B cell (primary cell): Measurements from ENCODE around the gene CLDN6. TPM values are rescaled to one million over a fixed set of nuclear protein-coding genes. Genes with fewer than 3 reads are reported as not detected.

Experiments
- ATAC-seq: fragments of 200-7000 bp; cut with Tn5 transposase; one replicate; pipeline ENCODE4 v1.10.0; 2021; ENCODE audit warnings: low read depth, mild to moderate bottlenecking, moderate number of reproducible peaks, moderate library complexity
- CTCF ChIA-PET: fragments of 350-600 bp; sonication (Branson Sonifier 250); formaldehyde crosslinking; loops from one replicate; lab custom pipeline; 2021; ENCODE audit warnings: antibody characterized with exemption, inconsistent platforms; lab: Charles Lee
- POLR2A ChIA-PET: fragments of 350-600 bp; sonication (Branson Sonifier 250); formaldehyde crosslinking; loops from one replicate; lab custom pipeline; 2021; ENCODE audit warnings: antibody characterized with exemption; lab: Charles Lee
- DNase-seq: peaks from one replicate; pipeline ENCODE4 v3.0.0; 2013
- H2AFZ ChIP-seq: 2 replicates; pipeline ENCODE4 v1.6.1; 2012; ENCODE audit warnings: mild to moderate bottlenecking, low read depth, low read length; ENCODE audit not compliant: insufficient read depth, poor library complexity, severe bottlenecking
- H3K27ac ChIP-seq, 2 donors: 1 replicate in 1 of 2; 2 replicates in 1 of 2; pipeline ENCODE4 v1.5.1; 2012 to 2013; ENCODE audit warnings: low read length in 2 of 2, mild to moderate bottlenecking in 2 of 2, moderate library complexity in 1 of 2
- H3K27me3 ChIP-seq, 4 experiments: fragments of 200-600 bp in 1 of 4; sonication (generic) in 1 of 4; replicated peaks in 1 of 4; 1 replicate in 2 of 4; 2 replicates in 2 of 4; pipeline versions ENCODE4 v1.6.1 to v1.7.0; 2013 to 2016; ENCODE audit warnings: low read length in 3 of 4, mild to moderate bottlenecking in 2 of 4, mixed read lengths in 1 of 4, moderate library complexity in 1 of 4; ENCODE audit not compliant: insufficient read depth in 4 of 4, control insufficient read depth in 3 of 4; ENCODE audit errors: control extremely low read depth in 1 of 4
- H3K36me3 ChIP-seq, 2 experiments: replicated peaks in 1 of 2; 1 replicate in 1 of 2; 2 replicates in 1 of 2; pipeline versions ENCODE4 v1.6.1 to v1.7.1; 2013; ENCODE audit warnings: low read length in 1 of 2; ENCODE audit not compliant: insufficient read depth in 2 of 2, control insufficient read depth in 1 of 2; ENCODE audit errors: control extremely low read depth in 1 of 2, extremely low read depth in 1 of 2
- H3K4me1 ChIP-seq, 2 donors: fragments of 200-600 bp in 1 of 2; sonication (generic) in 1 of 2; 1 replicate in 1 of 2; 2 replicates in 1 of 2; pipeline versions ENCODE4 v1.5.1 to v1.6.1; 2013 to 2017; ENCODE audit warnings: low read length in 2 of 2; ENCODE audit not compliant: control insufficient read depth in 2 of 2, insufficient read depth in 2 of 2
- H3K4me2 ChIP-seq: replicated peaks from 2 replicates; pipeline ENCODE3; 2012; ENCODE audit warnings: mild to moderate bottlenecking, low read depth, low read length; ENCODE audit not compliant: poor library complexity, severe bottlenecking
- H3K4me3 ChIP-seq, 5 experiments: fragments of 200-600 bp in 1 of 5; sonication (generic) in 1 of 5; 1 replicate in 3 of 5; 2 replicates in 2 of 5; pipeline versions ENCODE4 v1.5.1 to v1.7.0; 2011 to 2016; ENCODE audit warnings: low read length in 4 of 5, mild to moderate bottlenecking in 4 of 5, low read depth in 2 of 5, control low read depth in 1 of 5, moderate library complexity in 1 of 5; ENCODE audit not compliant: insufficient read depth in 1 of 5; ENCODE audit errors: control extremely low read depth in 1 of 5, extremely low read depth in 1 of 5
- H3K79me2 ChIP-seq: fragments of 200-600 bp; sonication (generic); one replicate; pipeline ENCODE4 v1.6.0; 2016; ENCODE audit warnings: low read length; ENCODE audit not compliant: control insufficient read depth, insufficient read depth
- H3K9ac ChIP-seq: fragments of 200-600 bp; sonication (generic); 2 replicates; pipeline ENCODE4 v1.6.1; 2017; ENCODE audit warnings: mild to moderate bottlenecking, low read length, moderate library complexity
- H3K9me3 ChIP-seq, 3 donors: one replicate each; pipeline versions ENCODE4 v1.6.1 to v1.7.1; 2013; ENCODE audit warnings: low read length in 2 of 3; ENCODE audit not compliant: control insufficient read depth in 2 of 3, insufficient read depth in 1 of 3; ENCODE audit errors: control extremely low read depth in 1 of 3
- H4K20me1 ChIP-seq: 2 replicates; pipeline ENCODE4 v1.6.0; 2012; ENCODE audit warnings: mild to moderate bottlenecking, low read length; ENCODE audit not compliant: insufficient read depth, control insufficient read depth, poor library complexity, severe bottlenecking
- H3K27ac Mint-ChIP-seq: one replicate; pipeline ENCODE4 v1.8.0; 2021; ENCODE audit warnings: mixed read lengths
- H3K27me3 Mint-ChIP-seq: one replicate; pipeline ENCODE4 v1.8.0; 2021; ENCODE audit warnings: mixed read lengths
- H3K4me1 Mint-ChIP-seq: one replicate; pipeline ENCODE4 v1.8.0; 2021; ENCODE audit warnings: mixed read lengths
- H3K4me3 Mint-ChIP-seq: one replicate; pipeline ENCODE4 v1.8.0; 2021; ENCODE audit warnings: mixed read lengths
- H3K9me3 Mint-ChIP-seq: one replicate; pipeline ENCODE4 v1.8.0; 2022; ENCODE audit warnings: mixed read lengths; ENCODE audit not compliant: insufficient read depth
- EZH2 ChIP-seq: IDR thresholded peaks from 2 replicates; pipeline ENCODE4 v1.6.1; 2012; ENCODE audit warnings: borderline replicate concordance, low read depth, mild to moderate bottlenecking, moderate library complexity, low read length; ENCODE audit not compliant: insufficient read depth, poor library complexity, severe bottlenecking
- WGBS: methylation state at CpG from one replicate; pipeline ENCODE4 v1.1.5; 2013; ENCODE audit warnings: missing lambda C conversion rate; ENCODE audit not compliant: insufficient coverage; 5-methylcytosine and 5-hydroxymethylcytosine counted together
- intact Hi-C: fragments of 100-400 bp; cut with micrococcal nuclease; formaldehyde crosslinking; loops from one replicate; pipeline ENCODE4 v1.10.0; 2022
- polyA plus RNA-seq: library from polyadenylated mRNA; depleted of rRNA; stranded (reverse); fragments of >200 nt; gene quantifications from 2 replicates; pipeline ENCODE4 v1.2.3, GENCODE V29; 2012
- total RNA-seq, 2 donors: library from RNA; stranded (reverse); fragments of 120-200 nt in 1 of 2; gene quantifications; 1 replicate in 1 of 2; 2 replicates in 1 of 2; pipeline versions ENCODE4 v1.2.3 to v1.2.4, GENCODE V29; 2013 to 2022
- TF ChIP-seq, protein P1 (sequence below): fragments of 200-600 bp; IDR thresholded peaks from one replicate; pipeline ENCODE4 v1.8.0; 2022; ENCODE audit warnings: antibody characterized with exemption, mild to moderate bottlenecking

The CLDN6 gene
- total and polyA plus RNA-seq, 2 donors (not counting 1 experiment from before 2014, with no cell fraction given), result not detected

DNA sequence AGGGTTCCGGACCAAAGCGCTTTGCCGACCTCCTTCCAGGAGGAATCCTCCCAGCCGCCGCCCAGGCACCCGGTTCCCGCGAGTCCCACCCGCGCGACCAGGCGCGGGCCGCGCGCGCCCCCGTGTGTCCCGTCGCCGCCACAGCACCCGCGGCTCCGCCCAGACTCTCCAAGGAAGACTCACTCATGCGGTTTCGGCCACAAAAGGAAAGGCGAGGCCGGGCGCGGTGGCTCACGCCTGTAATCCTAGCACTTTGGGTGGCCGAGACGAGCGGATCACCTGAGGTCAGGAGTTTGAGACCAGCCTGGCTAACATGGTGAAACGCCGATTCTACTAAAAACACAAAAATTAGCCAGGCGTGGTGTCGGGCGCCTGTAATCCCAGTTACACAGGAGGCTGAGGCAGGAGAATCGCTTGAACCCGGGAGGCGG is 34.3 kb downstream of the CLDN6 start:
- POLR2A ChIA-PET, result no interaction called here
- peaks cover 21% of the 10 kb centered on the region for H3K4me1 Mint-ChIP-seq
- H3K79me2 ChIP-seq, result peaks cover 6% of the 10 kb centered on the region
- intact Hi-C loops, result loop anchor here (1.0 to 5.0 kb wide), 4 partner anchors 18 to 206 kb away; partner anchors contain the start of genes ELOB and FLYWCH2
- WGBS, result 7% methylated on average over 40 of the region's 42 CpGs
- H3K4me3 Mint-ChIP-seq, result peak overlapping the region; percentile 63
- no peaks in the 10 kb centered on the region for H3K9me3 ChIP-seq
- H3K9me3 Mint-ChIP-seq, result no peaks in the 10 kb centered on the region
- H2AFZ ChIP-seq, result peak overlapping the region; percentile 76
- peaks cover 0 to 12% (median 1%) of the 10 kb centered on the region in 4 experiments for H3K27me3 ChIP-seq
- TF ChIP-seq, protein P1, sequence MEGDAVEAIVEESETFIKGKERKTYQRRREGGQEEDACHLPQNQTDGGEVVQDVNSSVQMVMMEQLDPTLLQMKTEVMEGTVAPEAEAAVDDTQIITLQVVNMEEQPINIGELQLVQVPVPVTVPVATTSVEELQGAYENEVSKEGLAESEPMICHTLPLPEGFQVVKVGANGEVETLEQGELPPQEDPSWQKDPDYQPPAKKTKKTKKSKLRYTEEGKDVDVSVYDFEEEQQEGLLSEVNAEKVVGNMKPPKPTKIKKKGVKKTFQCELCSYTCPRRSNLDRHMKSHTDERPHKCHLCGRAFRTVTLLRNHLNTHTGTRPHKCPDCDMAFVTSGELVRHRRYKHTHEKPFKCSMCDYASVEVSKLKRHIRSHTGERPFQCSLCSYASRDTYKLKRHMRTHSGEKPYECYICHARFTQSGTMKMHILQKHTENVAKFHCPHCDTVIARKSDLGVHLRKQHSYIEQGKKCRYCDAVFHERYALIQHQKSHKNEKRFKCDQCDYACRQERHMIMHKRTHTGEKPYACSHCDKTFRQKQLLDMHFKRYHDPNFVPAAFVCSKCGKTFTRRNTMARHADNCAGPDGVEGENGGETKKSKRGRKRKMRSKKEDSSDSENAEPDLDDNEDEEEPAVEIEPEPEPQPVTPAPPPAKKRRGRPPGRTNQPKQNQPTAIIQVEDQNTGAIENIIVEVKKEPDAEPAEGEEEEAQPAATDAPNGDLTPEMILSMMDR, result peak; percentile 97
- no peak for TF ChIP-seq EZH2
- H3K9ac ChIP-seq, result peak overlapping the region; percentile 45
- DNase-seq (peak; percentile 79), ATAC-seq (peak; percentile 48)
- H3K4me2 ChIP-seq, result peak overlapping the region; percentile 83
- H3K4me3 ChIP-seq, result peak overlapping the region in 3 of 5 experiments; percentile 29 to 55 (median 42)
- peaks cover 18 to 39% of the 10 kb centered on the region in 2 donors for H3K4me1 ChIP-seq
- no peak overlapping the region for H3K27ac Mint-ChIP-seq
- no peak overlapping the region for H3K27ac ChIP-seq
- H3K27me3 Mint-ChIP-seq, result no peaks in the 10 kb centered on the region
- H3K36me3 ChIP-seq, result no peaks in the 10 kb centered on the region
- peaks cover 5% of the 10 kb centered on the region for H4K20me1 ChIP-seq
- CTCF ChIA-PET, result interaction anchor here (0.9 to 1.9 kb wide), 4 partner anchors 17 to 57 kb away, joined by 3 to 7 read pairs (median 5); no protein-coding TSS in a partner anchor

DNA sequence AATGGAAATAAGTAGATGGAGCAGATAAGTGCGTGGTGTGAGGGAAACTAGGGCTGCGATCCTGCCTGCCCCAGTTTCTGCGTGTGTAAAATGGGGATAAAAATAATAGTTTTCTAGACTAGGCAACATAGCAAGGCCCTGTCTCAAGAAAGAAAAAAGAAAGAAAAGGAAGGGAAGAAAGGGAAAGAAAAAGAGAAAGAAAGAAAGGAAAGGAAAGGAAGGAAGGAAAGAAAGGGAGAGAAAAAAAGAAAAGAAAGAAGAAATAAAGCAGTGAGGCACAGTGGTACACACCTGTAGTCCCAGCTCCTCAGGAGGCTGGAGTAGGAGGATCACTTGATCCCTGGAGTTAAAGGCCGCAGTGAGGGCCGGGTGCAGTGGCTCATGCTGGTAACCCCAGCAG is 35.6 kb downstream of the CLDN6 start:
- H3K27me3 ChIP-seq, result peaks cover 0 to 10% (median 1%) of the 10 kb centered on the region in 4 experiments
- POLR2A ChIA-PET, result interaction anchor here (0.7 kb wide), 1 partner anchor 46 kb away, joined by 6 read pairs; no protein-coding TSS in a partner anchor
- H3K36me3 ChIP-seq, result no peaks in the 10 kb centered on the region
- no peak overlapping the region for H3K4me3 ChIP-seq
- no peaks in the 10 kb centered on the region for H3K9me3 ChIP-seq
- H3K9me3 Mint-ChIP-seq, result no peaks in the 10 kb centered on the region
- H3K79me2 ChIP-seq, result peaks cover 6% of the 10 kb centered on the region
- peaks cover 18 to 39% of the 10 kb centered on the region in 2 donors for H3K4me1 ChIP-seq
- ATAC-seq (no peak), DNase-seq (no peak)
- no peaks in the 10 kb centered on the region for H3K27me3 Mint-ChIP-seq
- H4K20me1 ChIP-seq, result peaks cover 5% of the 10 kb centered on the region
- H3K27ac ChIP-seq, result no peak overlapping the region
- no peak overlapping the region for H3K9ac ChIP-seq
- peak overlapping the region; percentile 83 for H3K4me2 ChIP-seq
- H3K27ac Mint-ChIP-seq, result no peak overlapping the region
- CTCF ChIA-PET, result interaction anchor here (1.1 to 1.9 kb wide), 5 partner anchors 12 to 55 kb away, joined by 3 to 7 read pairs (median 4); no protein-coding TSS in a partner anchor
- no peak for TF ChIP-seq EZH2
- TF ChIP-seq, protein P1, result no peak
- intact Hi-C loops, result loop anchor here (5.0 kb wide), 2 partner anchors 100 to 205 kb away; partner anchors contain the start of genes ELOB and FLYWCH2
- no peak overlapping the region for H2AFZ ChIP-seq
- H3K4me1 Mint-ChIP-seq, result peaks cover 21% of the 10 kb centered on the region
- H3K4me3 Mint-ChIP-seq, result peak overlapping the region; percentile 53
- 94% methylated on average over 3 of the region's 5 CpGs for WGBS
